B cell (primary cell): ENCODE data around the gene ZNF23. TPM values are rescaled to one million over a fixed set of nuclear protein-coding genes. Genes with fewer than 3 reads are reported as not detected.

Source experiments
- ATAC-seq: fragments of 200-7000 bp; cut with Tn5 transposase; one replicate; pipeline ENCODE4 v1.10.0; 2021; ENCODE audit warnings: low read depth, mild to moderate bottlenecking, moderate number of reproducible peaks, moderate library complexity
- CTCF ChIA-PET: fragments of 350-600 bp; sonication (Branson Sonifier 250); formaldehyde crosslinking; loops from one replicate; lab custom pipeline; 2021; ENCODE audit warnings: antibody characterized with exemption, inconsistent platforms; lab: Charles Lee
- POLR2A ChIA-PET: fragments of 350-600 bp; sonication (Branson Sonifier 250); formaldehyde crosslinking; loops from one replicate; lab custom pipeline; 2021; ENCODE audit warnings: antibody characterized with exemption; lab: Charles Lee
- DNase-seq: peaks from one replicate; pipeline ENCODE4 v3.0.0; 2013
- H2AFZ ChIP-seq: 2 replicates; pipeline ENCODE4 v1.6.1; 2012; ENCODE audit warnings: mild to moderate bottlenecking, low read depth, low read length; ENCODE audit not compliant: insufficient read depth, poor library complexity, severe bottlenecking
- H3K27ac ChIP-seq, 2 donors: 1 replicate in 1 of 2; 2 replicates in 1 of 2; pipeline ENCODE4 v1.5.1; 2012 to 2013; ENCODE audit warnings: low read length in 2 of 2, mild to moderate bottlenecking in 2 of 2, moderate library complexity in 1 of 2
- H3K27me3 ChIP-seq, 4 experiments: fragments of 200-600 bp in 1 of 4; sonication (generic) in 1 of 4; replicated peaks in 1 of 4; 1 replicate in 2 of 4; 2 replicates in 2 of 4; pipeline versions ENCODE4 v1.6.1 to v1.7.0; 2013 to 2016; ENCODE audit warnings: low read length in 3 of 4, mild to moderate bottlenecking in 2 of 4, mixed read lengths in 1 of 4, moderate library complexity in 1 of 4; ENCODE audit not compliant: insufficient read depth in 4 of 4, control insufficient read depth in 3 of 4; ENCODE audit errors: control extremely low read depth in 1 of 4
- H3K36me3 ChIP-seq, 2 experiments: replicated peaks in 1 of 2; 1 replicate in 1 of 2; 2 replicates in 1 of 2; pipeline versions ENCODE4 v1.6.1 to v1.7.1; 2013; ENCODE audit warnings: low read length in 1 of 2; ENCODE audit not compliant: insufficient read depth in 2 of 2, control insufficient read depth in 1 of 2; ENCODE audit errors: control extremely low read depth in 1 of 2, extremely low read depth in 1 of 2
- H3K4me1 ChIP-seq, 2 donors: fragments of 200-600 bp in 1 of 2; sonication (generic) in 1 of 2; 1 replicate in 1 of 2; 2 replicates in 1 of 2; pipeline versions ENCODE4 v1.5.1 to v1.6.1; 2013 to 2017; ENCODE audit warnings: low read length in 2 of 2; ENCODE audit not compliant: control insufficient read depth in 2 of 2, insufficient read depth in 2 of 2
- H3K4me2 ChIP-seq: replicated peaks from 2 replicates; pipeline ENCODE3; 2012; ENCODE audit warnings: mild to moderate bottlenecking, low read depth, low read length; ENCODE audit not compliant: poor library complexity, severe bottlenecking
- H3K4me3 ChIP-seq, 5 experiments: fragments of 200-600 bp in 1 of 5; sonication (generic) in 1 of 5; 1 replicate in 3 of 5; 2 replicates in 2 of 5; pipeline versions ENCODE4 v1.5.1 to v1.7.0; 2011 to 2016; ENCODE audit warnings: low read length in 4 of 5, mild to moderate bottlenecking in 4 of 5, low read depth in 2 of 5, control low read depth in 1 of 5, moderate library complexity in 1 of 5; ENCODE audit not compliant: insufficient read depth in 1 of 5; ENCODE audit errors: control extremely low read depth in 1 of 5, extremely low read depth in 1 of 5
- H3K79me2 ChIP-seq: fragments of 200-600 bp; sonication (generic); one replicate; pipeline ENCODE4 v1.6.0; 2016; ENCODE audit warnings: low read length; ENCODE audit not compliant: control insufficient read depth, insufficient read depth
- H3K9ac ChIP-seq: fragments of 200-600 bp; sonication (generic); 2 replicates; pipeline ENCODE4 v1.6.1; 2017; ENCODE audit warnings: mild to moderate bottlenecking, low read length, moderate library complexity
- H3K9me3 ChIP-seq, 3 donors: one replicate each; pipeline versions ENCODE4 v1.6.1 to v1.7.1; 2013; ENCODE audit warnings: low read length in 2 of 3; ENCODE audit not compliant: control insufficient read depth in 2 of 3, insufficient read depth in 1 of 3; ENCODE audit errors: control extremely low read depth in 1 of 3
- H4K20me1 ChIP-seq: 2 replicates; pipeline ENCODE4 v1.6.0; 2012; ENCODE audit warnings: mild to moderate bottlenecking, low read length; ENCODE audit not compliant: insufficient read depth, control insufficient read depth, poor library complexity, severe bottlenecking
- H3K27ac Mint-ChIP-seq: one replicate; pipeline ENCODE4 v1.8.0; 2021; ENCODE audit warnings: mixed read lengths
- H3K27me3 Mint-ChIP-seq: one replicate; pipeline ENCODE4 v1.8.0; 2021; ENCODE audit warnings: mixed read lengths
- H3K4me1 Mint-ChIP-seq: one replicate; pipeline ENCODE4 v1.8.0; 2021; ENCODE audit warnings: mixed read lengths
- H3K4me3 Mint-ChIP-seq: one replicate; pipeline ENCODE4 v1.8.0; 2021; ENCODE audit warnings: mixed read lengths
- H3K9me3 Mint-ChIP-seq: one replicate; pipeline ENCODE4 v1.8.0; 2022; ENCODE audit warnings: mixed read lengths; ENCODE audit not compliant: insufficient read depth
- CTCF ChIP-seq: fragments of 200-600 bp; IDR thresholded peaks from one replicate; pipeline ENCODE4 v1.8.0; 2022; ENCODE audit warnings: antibody characterized with exemption, mild to moderate bottlenecking
- EZH2 ChIP-seq: IDR thresholded peaks from 2 replicates; pipeline ENCODE4 v1.6.1; 2012; ENCODE audit warnings: borderline replicate concordance, low read depth, mild to moderate bottlenecking, moderate library complexity, low read length; ENCODE audit not compliant: insufficient read depth, poor library complexity, severe bottlenecking
- WGBS: methylation state at CpG from one replicate; pipeline ENCODE4 v1.1.5; 2013; ENCODE audit warnings: missing lambda C conversion rate; ENCODE audit not compliant: insufficient coverage; 5-methylcytosine and 5-hydroxymethylcytosine counted together
- intact Hi-C: fragments of 100-400 bp; cut with micrococcal nuclease; formaldehyde crosslinking; loops from one replicate; pipeline ENCODE4 v1.10.0; 2022
- polyA plus RNA-seq: library from polyadenylated mRNA; depleted of rRNA; stranded (reverse); fragments of >200 nt; gene quantifications from 2 replicates; pipeline ENCODE4 v1.2.3, GENCODE V29; 2012
- total RNA-seq, 2 donors: library from RNA; stranded (reverse); fragments of 120-200 nt in 1 of 2; gene quantifications; 1 replicate in 1 of 2; 2 replicates in 1 of 2; pipeline versions ENCODE4 v1.2.3 to v1.2.4, GENCODE V29; 2013 to 2022

Gene ZNF23
- total and polyA plus RNA-seq, 2 donors (not counting 1 experiment from before 2014, with no cell fraction given): 8.4 to 15.0 TPM

GRCh38 chr16:71499775-71500364 lies 37.8 kb upstream of the ZNF23 start:
- Histone ChIP-seq H3K27me3 (peaks cover 0 to 5% (median 1%) of the 10 kb centered on the region in 4 experiments), H3K36me3 (no peaks in the 10 kb centered on the region), H3K4me3 (no peak overlapping the region), H3K9ac (no peak overlapping the region), H3K4me2 (no peak overlapping the region), H3K27ac (no peak overlapping the region), H3K9me3 (peaks cover 0 to 2% (median 0%) of the 10 kb centered on the region in 3 donors), H3K4me1 (no peaks in the 10 kb centered on the region), H3K79me2 (no peaks in the 10 kb centered on the region), H2AFZ (no peak overlapping the region), H4K20me1 (no peaks in the 10 kb centered on the region)
- Mint-ChIP-seq H3K4me1 (no peaks in the 10 kb centered on the region), H3K27me3 (peaks cover 16% of the 10 kb centered on the region), H3K9me3 (no peaks in the 10 kb centered on the region), H3K27ac (no peak overlapping the region), H3K4me3 (no peak overlapping the region)
- 0% methylated on average over 3 of the region's 3 CpGs for WGBS
- ChIA-PET CTCF (interaction anchor here (0.7 to 8.8 kb wide), 34 partner anchors 10 to 729 kb away, joined by 3 to 258 read pairs (median 6); partner anchors contain the start of genes CHST4, ZNF19 and ZNF23), POLR2A (interaction anchor here (0.7 kb wide), 1 partner anchor 16 kb away, joined by 3 read pairs; no protein-coding TSS in a partner anchor)
- intact Hi-C loops: loop anchor here (1.0 to 5.0 kb wide), 4 partner anchors 38 to 247 kb away; partner anchors contain the start of gene ZNF23
- ATAC-seq (peak; percentile 69), DNase-seq (peak; percentile 80)
- TF ChIP-seq EZH2: no peak
- TF ChIP-seq CTCF: peak; percentile 91

GRCh38 chr16:71498031-71498430 lies 36.0 kb upstream of the ZNF23 start:
- 93% methylated on average over 3 of the region's 3 CpGs for WGBS
- Histone ChIP-seq H3K9me3 (no peaks in the 10 kb centered on the region), H3K27me3 (peaks cover 0 to 5% (median 1%) of the 10 kb centered on the region in 4 experiments), H3K27ac (no peak overlapping the region), H3K4me3 (no peak overlapping the region), H2AFZ (no peak overlapping the region), H3K9ac (no peak overlapping the region), H3K36me3 (no peaks in the 10 kb centered on the region), H3K4me1 (no peaks in the 10 kb centered on the region), H3K4me2 (no peak overlapping the region), H4K20me1 (no peaks in the 10 kb centered on the region), H3K79me2 (no peaks in the 10 kb centered on the region)
- DNase-seq: no peak
- POLR2A ChIA-PET: no interaction called here
- no peaks in the 10 kb centered on the region for H3K9me3 Mint-ChIP-seq
- H3K4me3 Mint-ChIP-seq: no peak overlapping the region
- H3K4me1 Mint-ChIP-seq: no peaks in the 10 kb centered on the region
- CTCF ChIA-PET: interaction anchor here (0.7 to 8.8 kb wide), 12 partner anchors 36 to 118 kb away, joined by 3 to 258 read pairs (median 4); partner anchors contain the start of gene ZNF23
- TF ChIP-seq CTCF: no peak
- TF ChIP-seq EZH2: no peak
- H3K27ac Mint-ChIP-seq: no peak overlapping the region
- intact Hi-C loops: loop anchor here (5.0 kb wide), 1 partner anchor 249 kb away; no protein-coding TSS in a partner anchor
- ATAC-seq: no peak
- H3K27me3 Mint-ChIP-seq: peaks cover 16% of the 10 kb centered on the region
